HG03469 (cell line): ENCODE measurements around the gene WNK1.
A peak's percentile ranks its signal among the peaks of the same experiment; 100 is the strongest.
"Not testable (repeated sequence)": the region's sequence is repeated elsewhere in the genome, so short reads cannot be mapped to it uniquely, and the experiment has no call there.

Source experiments
- ATAC-seq: cut with Tn5 transposase; IDR thresholded peaks from one replicate; pipeline ENCODE4 v1.9.1; 2021; ENCODE audit warnings: mild to moderate bottlenecking, moderate library complexity, moderate number of reproducible peaks; ENCODE audit not compliant: unreplicated experiment

Gene WNK1

DNA sequence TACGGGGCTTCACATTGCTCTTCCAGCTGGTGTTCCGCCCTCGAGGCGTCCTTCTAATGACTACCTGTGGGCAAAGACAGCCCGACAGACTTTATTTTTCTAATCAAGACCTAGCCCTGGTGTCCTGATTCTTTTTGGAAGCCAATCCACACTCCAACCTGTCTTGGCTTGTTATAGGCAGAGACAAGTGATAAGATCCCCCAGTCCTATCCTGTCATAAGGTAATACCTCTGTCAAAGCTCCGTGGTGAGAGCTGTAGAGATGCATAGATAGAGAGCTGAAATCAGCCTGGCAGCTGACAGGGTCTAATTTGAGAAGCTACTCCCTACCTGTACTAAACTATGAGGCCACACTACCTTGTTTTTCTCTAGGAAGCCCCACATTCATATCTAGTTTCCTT is 11.5 kb upstream of the WNK1 start:
- no peak for ATAC-seq

DNA sequence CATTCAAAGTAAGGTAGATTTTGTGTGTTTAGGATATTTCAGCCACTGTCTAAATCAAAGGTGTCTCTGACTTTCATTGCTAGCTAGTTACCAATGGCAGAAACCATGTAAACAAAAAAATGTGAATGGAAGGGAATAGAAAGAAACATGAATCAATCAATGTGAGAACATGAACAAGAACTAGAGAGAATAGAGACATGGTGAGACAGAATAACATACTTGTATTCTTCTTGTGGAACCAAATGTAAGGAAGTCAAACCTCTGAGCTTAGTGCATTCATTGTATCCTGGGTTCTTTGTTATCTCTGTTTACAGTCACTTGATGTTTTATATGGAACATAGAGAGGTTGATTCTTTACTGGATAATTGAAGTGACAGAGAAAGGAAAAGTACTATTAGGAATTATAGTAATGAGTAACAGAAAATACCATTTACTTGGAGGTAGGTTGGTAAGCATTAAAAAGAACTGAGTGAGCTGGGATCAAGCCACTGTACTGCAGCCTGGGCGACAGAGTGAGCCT is 2.6 kb upstream of the WNK1 start:
- no peak for ATAC-seq

DNA sequence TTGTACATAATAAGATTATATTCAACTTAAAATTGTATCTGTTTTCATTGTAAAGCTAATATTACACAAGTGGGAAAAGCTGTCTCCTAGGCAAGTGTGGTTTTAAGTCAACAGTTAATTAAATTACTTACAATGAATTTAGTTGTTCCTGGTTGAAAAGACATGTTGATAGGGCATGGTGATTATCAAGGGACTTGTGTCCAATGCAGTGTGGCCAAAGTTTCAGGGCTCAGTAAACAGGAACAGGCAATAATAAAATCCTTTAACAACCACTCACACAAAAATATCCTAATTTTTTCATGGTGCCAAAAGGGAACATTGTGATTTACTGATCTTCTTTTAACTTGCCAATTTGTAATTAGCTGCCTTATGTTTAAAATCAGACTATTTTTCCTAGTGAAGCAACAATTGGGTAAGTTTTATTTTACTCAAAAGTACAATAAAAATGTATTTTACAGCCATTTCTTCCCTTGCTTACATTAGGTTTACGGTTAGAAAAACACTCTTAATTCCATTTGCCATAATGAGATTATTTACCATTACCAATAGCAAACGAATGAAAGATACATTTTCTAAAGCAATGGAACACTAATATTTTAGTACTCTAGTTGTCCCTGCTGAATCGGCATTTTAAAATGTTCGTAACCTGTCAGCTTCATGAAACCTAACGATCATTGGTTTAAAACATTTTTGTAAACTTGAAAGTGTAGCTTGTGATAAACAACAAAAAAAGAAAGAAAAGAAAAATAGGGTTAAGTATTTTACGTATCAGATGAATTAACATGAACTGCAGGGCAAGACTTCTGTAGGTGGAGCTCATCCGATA is 1.8 kb upstream of the WNK1 start:
- ATAC-seq: no peak

DNA sequence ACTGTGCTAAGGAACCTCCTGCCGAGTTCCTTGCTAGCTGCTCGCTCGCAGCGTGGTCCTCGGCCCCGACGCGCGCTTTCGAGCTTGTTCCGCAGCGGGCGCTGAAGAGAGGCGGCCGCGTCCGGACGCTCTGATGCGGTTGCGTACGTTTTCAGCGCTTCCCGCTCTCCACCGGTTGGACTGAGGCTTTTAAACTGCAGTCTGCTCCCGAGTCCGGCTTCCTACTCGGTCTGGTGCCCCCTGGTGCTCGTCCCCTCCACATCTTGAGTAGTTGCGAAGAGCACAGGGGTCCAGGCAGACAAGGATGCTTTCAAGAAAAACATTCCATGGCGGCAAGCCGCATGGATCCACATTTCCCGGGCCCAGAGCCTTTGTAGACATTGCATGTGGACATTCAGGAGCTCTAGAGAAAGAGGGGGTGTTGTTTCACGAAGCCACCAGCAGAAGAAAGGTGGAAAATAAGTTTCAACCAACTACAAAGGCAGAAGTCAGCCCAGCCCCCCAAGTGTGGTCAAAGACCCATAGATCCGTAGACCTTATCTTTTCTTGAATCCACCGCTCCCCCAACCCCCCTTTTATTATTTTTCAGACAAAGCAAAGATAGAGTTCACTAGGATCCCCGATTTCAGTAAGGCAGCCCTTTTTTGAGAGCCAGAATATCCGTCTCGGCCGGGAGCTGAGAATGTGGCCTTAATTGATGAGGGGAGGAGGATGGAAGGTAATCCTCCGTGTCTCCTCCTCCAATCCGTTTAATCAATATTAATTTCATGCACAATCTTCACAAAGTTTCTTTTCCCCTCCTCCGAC is 984 bp upstream of the WNK1 start:
- ATAC-seq: peak; percentile 32

DNA sequence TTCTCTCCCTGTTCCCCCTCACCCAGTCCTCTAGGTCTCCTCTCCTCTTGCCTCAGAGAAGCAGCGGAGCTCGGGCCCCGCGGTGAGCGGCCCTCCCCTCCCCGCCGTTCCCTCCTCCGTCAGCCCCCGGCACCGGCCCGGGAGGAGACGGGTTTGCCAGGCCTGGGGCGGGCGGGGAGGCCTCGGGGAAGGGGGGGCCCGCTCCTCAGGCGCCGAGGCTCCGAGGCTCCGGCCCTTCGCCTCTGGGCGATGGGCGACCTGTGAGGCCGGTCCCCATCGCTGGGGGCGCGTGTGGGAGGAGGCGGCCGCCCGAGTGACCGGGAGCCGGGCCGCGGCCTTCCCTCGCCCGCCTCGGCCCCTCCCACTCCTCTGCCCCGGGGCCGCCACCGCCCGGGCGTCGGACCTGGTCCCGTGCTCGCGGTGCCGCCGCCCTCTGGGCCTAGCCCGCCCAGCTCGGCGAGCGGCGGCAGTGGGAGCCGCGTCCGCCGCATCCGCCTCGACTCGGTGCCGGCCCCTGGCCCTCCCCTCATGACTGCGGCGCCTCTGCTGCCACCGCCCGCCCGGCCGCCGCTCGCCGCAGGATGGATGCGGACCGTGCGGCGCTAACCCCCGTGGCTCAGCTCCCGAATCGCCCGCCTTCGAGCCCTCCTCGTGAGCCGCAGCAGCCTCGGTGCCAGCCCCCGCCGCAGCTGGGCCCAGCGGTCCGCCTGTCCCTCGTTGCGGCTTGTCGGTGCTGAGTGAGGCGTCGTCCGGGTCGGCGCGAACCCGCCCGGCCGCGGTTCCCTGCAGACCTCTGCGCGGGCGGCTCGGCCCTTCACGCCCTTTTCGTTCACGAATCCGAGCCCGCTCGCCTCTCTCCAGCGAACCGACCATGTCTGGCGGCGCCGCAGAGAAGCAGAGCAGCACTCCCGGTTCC is 574 bp downstream of the WNK1 start:
- peak; percentile 8 for ATAC-seq

DNA sequence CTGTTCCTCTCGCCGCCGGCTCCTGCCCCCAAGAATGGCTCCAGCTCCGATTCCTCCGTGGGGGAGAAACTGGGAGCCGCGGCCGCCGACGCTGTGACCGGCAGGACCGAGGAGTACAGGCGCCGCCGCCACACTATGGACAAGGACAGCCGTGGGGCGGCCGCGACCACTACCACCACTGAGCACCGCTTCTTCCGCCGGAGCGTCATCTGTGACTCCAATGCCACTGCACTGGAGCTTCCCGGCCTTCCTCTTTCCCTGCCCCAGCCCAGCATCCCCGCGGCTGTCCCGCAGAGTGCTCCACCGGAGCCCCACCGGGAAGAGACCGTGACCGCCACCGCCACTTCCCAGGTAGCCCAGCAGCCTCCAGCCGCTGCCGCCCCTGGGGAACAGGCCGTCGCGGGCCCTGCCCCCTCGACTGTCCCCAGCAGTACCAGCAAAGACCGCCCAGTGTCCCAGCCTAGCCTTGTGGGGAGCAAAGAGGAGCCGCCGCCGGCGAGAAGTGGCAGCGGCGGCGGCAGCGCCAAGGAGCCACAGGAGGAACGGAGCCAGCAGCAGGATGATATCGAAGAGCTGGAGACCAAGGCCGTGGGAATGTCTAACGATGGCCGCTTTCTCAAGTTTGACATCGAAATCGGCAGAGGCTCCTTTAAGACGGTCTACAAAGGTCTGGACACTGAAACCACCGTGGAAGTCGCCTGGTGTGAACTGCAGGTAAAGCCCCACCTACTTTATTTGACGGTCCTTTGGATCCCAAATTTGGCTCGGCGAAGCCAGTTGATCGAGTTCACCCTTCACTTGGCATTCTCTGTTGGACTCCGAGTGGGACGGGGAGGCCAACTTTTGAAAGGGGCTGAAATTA is 1.5 kb downstream of the WNK1 start:
- ATAC-seq: no peak

DNA sequence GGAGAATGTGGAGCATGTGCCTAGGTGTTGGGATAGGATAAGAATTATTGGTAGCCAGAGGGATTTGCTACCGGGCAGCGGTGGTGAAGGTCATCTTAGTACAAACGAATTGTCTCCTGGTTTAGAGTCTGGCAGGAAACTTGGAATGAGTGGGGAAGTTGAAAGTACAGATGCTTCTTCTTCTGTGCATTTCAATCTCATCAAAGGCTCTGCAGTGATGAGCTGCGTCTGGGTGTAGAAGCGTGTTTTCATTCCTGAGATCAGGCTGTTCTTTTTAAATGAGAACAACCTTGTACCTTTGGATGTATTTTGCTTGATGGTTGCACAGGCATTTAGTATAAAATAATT is 2.1 kb downstream of the WNK1 start:
- no peak for ATAC-seq

DNA sequence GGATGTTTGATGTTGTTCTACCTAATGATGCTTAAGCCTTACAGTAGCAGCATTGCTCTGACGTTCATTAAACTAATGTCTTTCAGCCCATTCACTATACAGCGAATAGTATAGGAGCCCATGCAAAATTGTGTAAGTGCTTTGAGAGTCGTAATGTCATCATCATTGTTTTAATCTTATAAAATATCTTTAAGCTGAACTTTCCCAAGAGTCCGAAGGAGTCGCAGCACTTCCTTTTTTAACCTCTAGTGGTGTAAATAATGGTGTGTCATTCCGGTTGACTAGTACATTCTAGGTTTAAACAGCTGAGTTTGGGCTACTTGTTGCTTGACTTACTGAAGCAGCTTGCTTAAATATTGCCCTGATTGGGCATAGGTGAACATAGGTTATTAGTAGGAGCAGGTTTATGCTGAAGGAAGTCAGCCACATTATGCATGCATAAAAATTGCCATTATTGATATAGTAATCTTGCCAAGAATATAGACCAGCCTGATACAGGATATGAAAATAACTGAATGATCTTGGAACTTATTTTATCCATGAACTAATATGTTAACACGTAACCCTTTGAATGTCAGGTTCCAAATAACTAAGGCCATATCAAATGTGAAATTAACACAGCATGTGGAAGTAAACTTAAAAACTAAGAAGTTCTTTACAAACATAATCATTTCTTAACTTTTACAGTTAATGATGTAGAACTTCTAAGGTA is 2.6 kb downstream of the WNK1 start:
- ATAC-seq: no peak

DNA sequence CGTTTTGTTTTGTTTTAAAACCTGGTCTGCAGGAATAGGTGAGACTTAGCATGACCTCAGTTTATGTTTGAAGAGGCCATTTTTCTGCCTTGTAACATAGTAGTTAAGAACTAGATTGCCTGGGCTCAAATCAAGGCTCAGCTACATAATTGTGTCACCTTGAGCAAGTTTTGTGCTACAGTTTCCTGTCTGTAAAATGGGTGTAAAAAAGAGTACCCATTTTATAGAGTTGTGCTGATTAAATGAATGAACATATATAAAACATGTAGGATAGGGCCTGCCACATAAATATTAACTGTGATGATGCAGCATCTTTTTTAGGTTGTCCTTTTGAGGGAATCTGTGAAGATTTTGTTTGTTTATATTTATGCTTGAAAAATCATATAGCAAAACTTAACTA is 7.2 kb downstream of the WNK1 start:
- no peak for ATAC-seq

DNA sequence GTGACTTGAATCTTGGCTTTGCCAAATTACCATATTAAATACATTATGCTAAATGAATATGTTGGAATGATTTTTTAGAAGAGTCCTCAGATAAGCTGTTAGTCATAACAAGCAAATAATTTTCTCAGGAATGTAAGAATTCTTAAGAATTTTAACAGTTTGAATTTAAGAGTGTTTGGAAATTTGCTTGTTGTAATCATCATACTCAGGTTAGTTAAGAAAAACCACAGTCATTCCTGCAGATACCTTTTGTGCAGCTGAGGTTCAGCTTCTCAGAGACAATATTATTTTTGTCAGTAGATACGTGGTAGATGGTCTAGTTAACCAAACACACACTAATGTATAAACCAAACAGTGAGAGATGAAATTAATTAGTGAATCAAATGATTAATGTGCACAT is 8.9 kb downstream of the WNK1 start:
- no peak for ATAC-seq

DNA sequence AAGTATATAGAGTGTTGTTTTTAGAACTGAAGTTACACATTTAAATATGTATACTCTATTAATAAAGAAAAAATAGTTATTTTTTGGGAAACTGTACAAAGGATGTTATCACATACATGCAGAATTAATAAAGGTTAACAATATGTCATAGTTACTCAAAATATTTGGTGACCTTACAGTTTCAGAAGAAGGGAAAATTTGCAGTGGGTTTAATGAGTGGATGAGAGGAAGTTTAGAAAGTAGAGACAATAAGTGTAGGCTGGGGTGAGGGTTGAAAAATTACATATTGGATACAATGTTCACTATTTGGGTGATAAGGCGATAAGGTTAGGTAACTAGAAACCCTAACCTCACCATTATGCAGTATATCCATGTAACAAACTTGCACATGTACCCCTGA is 13.5 kb downstream of the WNK1 start:
- no peak for ATAC-seq

DNA sequence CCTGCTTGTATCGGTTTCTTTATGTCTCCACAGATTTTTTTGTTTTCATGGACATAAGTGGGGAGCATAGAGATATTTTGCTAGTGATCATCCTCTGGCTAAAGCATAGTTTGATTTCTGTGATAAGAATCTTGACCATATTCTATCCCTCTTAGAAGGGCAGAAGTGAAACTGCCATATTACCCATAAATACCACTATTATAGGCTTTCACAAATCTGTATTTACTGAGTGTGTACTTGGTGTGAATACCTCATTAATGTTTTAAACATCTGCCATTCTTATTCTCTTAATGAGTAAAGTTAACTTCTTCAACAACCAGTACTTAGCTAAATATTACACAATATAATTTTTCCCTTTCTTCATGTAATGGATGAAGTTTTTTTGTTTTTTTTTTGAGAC is 16.1 kb downstream of the WNK1 start:
- no peak for ATAC-seq

DNA sequence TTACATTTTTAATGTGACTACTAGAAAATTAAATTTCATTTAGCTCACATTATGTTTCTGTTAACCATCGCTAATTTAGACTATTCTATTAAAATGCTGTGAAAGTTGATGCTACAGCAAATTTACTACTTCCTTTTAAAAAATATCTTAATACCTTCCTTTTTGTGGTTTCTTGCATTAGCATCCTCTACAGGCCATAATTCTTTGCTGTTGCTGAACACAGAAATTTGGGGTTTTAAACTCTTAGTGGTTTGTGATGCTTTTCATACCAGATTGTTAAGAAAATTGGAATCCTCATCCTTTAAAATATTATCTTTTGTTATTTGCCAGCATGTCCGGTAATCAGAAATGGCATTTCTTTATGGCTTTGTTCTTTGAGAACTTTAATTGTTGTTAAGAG is 18.1 kb downstream of the WNK1 start:
- ATAC-seq: no peak

DNA sequence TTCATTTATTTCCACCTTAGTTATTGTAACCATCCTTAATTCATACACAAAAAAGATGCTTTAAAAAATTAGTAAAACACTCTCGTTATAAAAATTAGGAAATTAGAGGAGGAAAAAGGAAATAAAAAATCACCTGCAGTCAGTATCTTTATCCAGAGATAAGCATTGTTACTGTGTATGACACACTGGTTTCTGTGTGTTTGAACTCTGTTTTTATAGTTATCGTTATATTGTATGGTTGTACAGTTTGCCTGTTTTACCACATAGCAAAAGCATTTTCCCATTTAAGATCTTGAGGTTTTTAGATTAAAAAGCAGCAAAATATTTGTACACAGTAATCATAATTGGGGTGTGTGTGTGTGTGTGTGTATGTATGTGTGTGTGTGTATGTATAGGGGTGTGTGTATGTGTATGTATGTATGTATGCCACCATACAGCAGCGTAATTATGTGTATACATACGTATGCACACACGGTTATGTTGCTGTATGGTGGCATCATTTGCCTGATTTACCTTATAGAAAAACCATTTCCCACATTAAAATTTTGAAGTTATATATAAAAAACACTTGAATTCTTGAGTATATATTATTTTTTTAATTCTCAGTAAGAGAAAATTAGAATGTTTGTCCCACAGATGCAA is 19.8 kb downstream of the WNK1 start:
- no peak for ATAC-seq

DNA sequence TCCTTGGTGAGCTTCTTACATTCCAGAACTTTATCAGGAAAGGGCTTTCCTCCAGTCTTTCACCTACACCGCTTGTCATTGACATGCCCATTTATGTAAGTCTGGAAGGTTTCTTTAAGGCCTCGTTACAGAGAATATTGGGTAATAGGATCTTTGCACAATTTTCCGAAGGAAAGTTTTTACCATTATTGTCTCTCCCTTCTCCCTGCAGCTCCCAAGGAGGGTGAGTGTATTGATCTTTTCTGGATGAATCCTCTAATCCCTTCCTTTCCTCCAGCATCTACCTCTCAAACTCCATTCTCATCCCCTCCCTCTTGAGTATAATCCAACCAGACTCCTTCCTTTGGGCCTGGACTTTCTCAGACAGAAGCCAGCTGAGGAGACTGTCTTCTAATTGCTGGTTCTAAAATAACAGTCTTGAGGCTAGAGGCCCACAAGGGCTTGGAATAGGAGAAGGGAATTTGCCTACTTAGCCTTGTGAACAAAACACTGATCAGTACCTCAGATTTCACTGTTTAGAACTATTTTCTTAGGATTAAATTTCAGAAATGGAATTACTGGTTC is 21.8 kb downstream of the WNK1 start:
- no peak for ATAC-seq

DNA sequence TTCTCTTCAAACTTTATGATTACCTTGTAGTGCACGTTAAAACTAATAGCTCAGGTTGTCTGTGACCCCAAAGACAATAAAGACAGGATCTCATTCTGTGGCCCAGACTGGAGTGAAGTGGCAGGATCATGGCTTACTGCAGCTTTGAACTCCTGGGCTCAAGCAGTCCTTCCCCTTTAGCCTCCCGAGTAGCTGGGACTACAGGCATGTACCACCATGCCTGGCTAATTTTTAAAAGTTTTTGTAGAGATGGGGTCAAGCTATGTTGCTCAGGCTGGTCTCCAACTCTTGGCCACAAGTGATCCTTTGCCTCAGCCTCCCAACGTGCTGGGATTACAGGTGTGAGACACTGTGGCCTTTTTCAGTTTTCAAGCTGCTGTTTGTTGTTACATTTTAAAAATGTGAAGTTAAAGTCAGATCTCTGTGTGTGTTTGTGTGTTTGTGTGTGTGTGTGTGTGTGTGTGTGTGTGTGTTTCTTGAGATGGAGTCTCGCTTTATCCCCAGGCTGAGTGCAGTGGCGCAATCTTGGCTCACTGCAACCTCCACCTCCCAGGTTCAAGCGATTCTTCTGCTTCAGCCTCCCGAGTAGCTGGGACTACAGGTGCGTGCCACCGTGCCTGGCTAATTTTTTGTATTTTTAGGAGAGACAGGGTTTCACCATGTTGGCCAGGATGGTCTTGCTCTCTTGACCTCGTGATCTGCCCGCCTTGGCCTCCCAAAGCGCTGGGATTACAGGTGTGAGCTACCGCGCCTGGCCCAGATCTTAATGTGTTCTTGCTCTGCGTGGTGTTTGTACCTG is 23.8 kb downstream of the WNK1 start:
- ATAC-seq: not testable (repeated sequence)

DNA sequence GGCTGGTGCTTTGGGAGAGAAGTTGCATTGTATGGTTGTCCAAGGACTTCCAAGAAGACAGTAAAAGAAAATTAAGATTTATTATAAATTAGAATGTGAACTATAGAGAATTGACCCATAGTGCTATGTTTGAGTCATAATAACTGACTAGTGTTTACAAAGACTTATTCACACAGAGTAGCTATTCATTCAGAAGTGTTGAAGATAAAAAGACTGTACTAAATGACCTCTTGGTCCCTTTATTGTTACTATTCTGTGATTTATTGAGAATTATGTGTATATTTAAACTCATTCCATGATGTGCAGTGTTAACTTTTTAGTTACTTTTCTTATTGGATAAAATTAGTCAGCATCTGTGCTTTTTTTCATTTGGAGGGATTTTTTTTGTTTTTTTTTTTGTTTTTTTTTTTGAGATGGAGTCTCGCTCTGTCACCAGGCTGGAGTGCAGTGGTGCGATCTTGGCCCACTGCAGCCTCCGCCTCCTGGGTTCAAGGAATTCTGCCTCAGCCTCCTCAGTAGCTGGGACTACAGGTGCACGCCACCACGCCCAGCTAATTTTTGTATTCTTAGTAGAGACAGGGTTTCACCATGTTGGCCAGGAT is 24.5 kb downstream of the WNK1 start:
- not testable (repeated sequence) for ATAC-seq
